Sigmoid colon (tissue), 4 donors: ENCODE results near the gene POLR1H.

ENCODE experiments used
- CTCF ChIP-seq, 4 experiments: fragments of 450-650 bp in 3 of 4; fragments of 200-600 bp in 1 of 4; IDR thresholded peaks; one replicate each; pipeline ENCODE4 v1.5.1; 2016 to 2019; ENCODE audit warnings: antibody characterized with exemption in 4 of 4, mild to moderate bottlenecking in 3 of 4, moderate library complexity in 2 of 4
- EP300 ChIP-seq, 4 donors: sonication (generic); formaldehyde crosslinking; IDR thresholded peaks; one replicate each; pipeline ENCODE4 v1.6.1; 2017; ENCODE audit warnings: antibody characterized with exemption in 4 of 4
- POLR2A ChIP-seq, 2 donors: fragments of 450-650 bp; IDR thresholded peaks; one replicate each; pipeline ENCODE4 v1.6.1; 2016; ENCODE audit warnings: antibody characterized with exemption in 2 of 2, mild to moderate bottlenecking in 2 of 2, moderate library complexity in 2 of 2
- POLR2AphosphoS5 ChIP-seq, 4 donors: sonication (generic); formaldehyde crosslinking; IDR thresholded peaks; one replicate each; pipeline ENCODE4 v1.6.1; 2017; ENCODE audit warnings: antibody characterized with exemption in 4 of 4

GRCh38 chr6:30113003-30113759, 52.1 kb downstream of the POLR1H start, which contains the start of gene TRIM31:
- TF ChIP-seq CTCF (IDR thresholded peaks at IDR 0.05) (no peak), POLR2A (IDR thresholded peaks at IDR 0.05) (peak in 1 of 2 donors; percentile 17), EP300 (IDR thresholded peaks at IDR 0.05) (no peak), POLR2AphosphoS5 (IDR thresholded peaks at IDR 0.05) (no peak)
